WTC11 (cell line): Measurements from ENCODE around the gene ACSL1. TPM values are rescaled to one million over a fixed set of nuclear protein-coding genes. Genes with fewer than 3 reads are reported as not detected.

Experiments used
- ATAC-seq: fragments of 200-7000 bp; cut with Tn5 transposase; 2 replicates; pipeline ENCODE4 v1.10.0; 2021; ENCODE audit warnings: mild to moderate bottlenecking, moderate library complexity
- CTCF ChIA-PET: fragments of 300-600 bp; sonication (Branson Sonifier 250); formaldehyde crosslinking; loops from one replicate; lab custom pipeline; 2021; ENCODE audit warnings: antibody characterized with exemption; lab: Charles Lee
- POLR2A ChIA-PET: fragments of 350-600 bp; sonication (Branson Sonifier 250); formaldehyde crosslinking; loops from one replicate; lab custom pipeline; 2021; ENCODE audit warnings: antibody characterized with exemption; lab: Charles Lee
- DNase-seq: peaks from one replicate; pipeline ENCODE4 v3.0.0; 2021; ENCODE audit warnings: low spot score
- H3K27ac Mint-ChIP-seq: 2 replicates; pipeline ENCODE4 v1.8.0; 2021; ENCODE audit warnings: mixed read lengths
- H3K27me3 Mint-ChIP-seq: 2 replicates; pipeline ENCODE4 v1.8.0; 2021; ENCODE audit warnings: low read depth, mild to moderate bottlenecking, moderate library complexity, mixed read lengths
- H3K36me3 Mint-ChIP-seq: 2 replicates; pipeline ENCODE4 v1.8.0; 2021; ENCODE audit warnings: mixed read lengths
- H3K4me1 Mint-ChIP-seq: 2 replicates; pipeline ENCODE4 v1.8.0; 2022; ENCODE audit warnings: mixed read lengths
- H3K4me3 Mint-ChIP-seq: 2 replicates; pipeline ENCODE4 v1.8.0; 2021; ENCODE audit warnings: mild to moderate bottlenecking, moderate library complexity, mixed read lengths
- H3K9me3 Mint-ChIP-seq: 2 replicates; pipeline ENCODE4 v1.8.0; 2021; ENCODE audit warnings: mixed read lengths
- CREB1 ChIP-seq: sonication (generic); formaldehyde crosslinking; IDR thresholded peaks from 2 replicates; pipeline ENCODE4 v1.8.0; 2023; ENCODE audit warnings: mild to moderate bottlenecking, missing genetic modification reagents
- EMX1 ChIP-seq: fragments of 250-450 bp; sonication (Bioruptor Pico); IDR thresholded peaks from 2 replicates; pipeline ENCODE4 v1.8.0; 2021; ENCODE audit warnings: mild to moderate bottlenecking
- FOXK1 ChIP-seq: sonication (generic); formaldehyde crosslinking; IDR thresholded peaks from 2 replicates; pipeline ENCODE4 v1.8.0; 2022; ENCODE audit warnings: mild to moderate bottlenecking, moderate library complexity, missing genetic modification reagents
- KAT7 ChIP-seq: sonication (generic); formaldehyde crosslinking; IDR thresholded peaks from 2 replicates; pipeline ENCODE4 v1.8.1; 2023; ENCODE audit warnings: missing genetic modification reagents, mild to moderate bottlenecking, borderline replicate concordance
- MXD4 ChIP-seq: fragments of 250-450 bp; sonication (Bioruptor Pico); IDR thresholded peaks from 2 replicates; pipeline ENCODE4 v1.8.0; 2021; ENCODE audit warnings: mild to moderate bottlenecking, moderate library complexity, borderline replicate concordance
- NFYB ChIP-seq: sonication (generic); formaldehyde crosslinking; conservative IDR thresholded peaks from 2 replicates; pipeline ENCODE4 v1.8.0; 2022; ENCODE audit warnings: low read depth, missing genetic modification reagents
- NR1H2 ChIP-seq: sonication (generic); formaldehyde crosslinking; IDR thresholded peaks from 2 replicates; pipeline ENCODE4 v1.9.0; 2021; ENCODE audit warnings: mild to moderate bottlenecking, moderate library complexity, missing genetic modification reagents
- OVOL2 ChIP-seq: fragments of 250-450 bp; sonication (Bioruptor Pico); IDR thresholded peaks from 2 replicates; pipeline ENCODE4 v1.9.0; 2021; ENCODE audit warnings: mild to moderate bottlenecking, borderline replicate concordance
- RELA ChIP-seq: sonication (generic); formaldehyde crosslinking; IDR thresholded peaks from 2 replicates; pipeline ENCODE4 v1.8.1; 2022; ENCODE audit warnings: missing genetic modification reagents, mild to moderate bottlenecking, borderline replicate concordance
- USF1 ChIP-seq: sonication (generic); formaldehyde crosslinking; IDR thresholded peaks from 2 replicates; pipeline ENCODE4 v1.8.0; 2022; ENCODE audit warnings: mild to moderate bottlenecking, missing genetic modification reagents
- ZNF138 ChIP-seq: sonication (generic); formaldehyde crosslinking; conservative IDR thresholded peaks from 2 replicates; pipeline ENCODE4 v1.8.1; 2022; ENCODE audit warnings: mild to moderate bottlenecking, moderate library complexity, missing genetic modification reagents
- ZNF317 ChIP-seq: sonication (generic); formaldehyde crosslinking; IDR thresholded peaks from 2 replicates; pipeline ENCODE4 v1.8.1; 2023; ENCODE audit warnings: low read depth, mild to moderate bottlenecking, moderate library complexity, missing genetic modification reagents, borderline replicate concordance
- ZNF423 ChIP-seq: fragments of 250-450 bp; sonication (Bioruptor Pico); IDR thresholded peaks from 2 replicates; pipeline ENCODE4 v2.1.2; 2022; ENCODE audit warnings: mild to moderate bottlenecking, moderate library complexity
- ZNF532 ChIP-seq: fragments of 250-450 bp; sonication (Bioruptor Pico); IDR thresholded peaks from 2 replicates; pipeline ENCODE4 v1.9.0; 2021; ENCODE audit warnings: mild to moderate bottlenecking, borderline replicate concordance
- ZNF671 ChIP-seq: fragments of 250-450 bp; sonication (Bioruptor Pico); IDR thresholded peaks from 2 replicates; pipeline ENCODE4 v1.8.0; 2021; ENCODE audit warnings: mild to moderate bottlenecking
- total RNA-seq: library from RNA; stranded (reverse); gene quantifications from 3 replicates; pipeline ENCODE4 v1.2.3, GENCODE V29; 2021
- TF ChIP-seq, protein P1 (sequence below): sonication (generic); formaldehyde crosslinking; IDR thresholded peaks from 2 replicates; pipeline ENCODE4 v1.8.0; 2022; ENCODE audit warnings: missing genetic modification reagents
- TF ChIP-seq, protein P2 (sequence below): fragments of 250-450 bp; sonication (Bioruptor Pico); IDR thresholded peaks from 2 replicates; pipeline ENCODE4 v1.9.0; 2021; ENCODE audit warnings: mild to moderate bottlenecking
- TF ChIP-seq, protein P3 (sequence below): sonication (generic); formaldehyde crosslinking; IDR thresholded peaks from 2 replicates; pipeline ENCODE4 v1.8.1; 2022; ENCODE audit warnings: low read depth, mild to moderate bottlenecking, moderate library complexity, missing genetic modification reagents, borderline replicate concordance
- TF ChIP-seq, protein P4 (sequence below): sonication (generic); formaldehyde crosslinking; IDR thresholded peaks from 2 replicates; pipeline ENCODE4 v1.8.1; 2023; ENCODE audit warnings: mild to moderate bottlenecking, moderate library complexity, missing genetic modification reagents

The ACSL1 gene
- total RNA-seq, 1 experiment from 2014 or later, result 6.6 TPM

DNA sequence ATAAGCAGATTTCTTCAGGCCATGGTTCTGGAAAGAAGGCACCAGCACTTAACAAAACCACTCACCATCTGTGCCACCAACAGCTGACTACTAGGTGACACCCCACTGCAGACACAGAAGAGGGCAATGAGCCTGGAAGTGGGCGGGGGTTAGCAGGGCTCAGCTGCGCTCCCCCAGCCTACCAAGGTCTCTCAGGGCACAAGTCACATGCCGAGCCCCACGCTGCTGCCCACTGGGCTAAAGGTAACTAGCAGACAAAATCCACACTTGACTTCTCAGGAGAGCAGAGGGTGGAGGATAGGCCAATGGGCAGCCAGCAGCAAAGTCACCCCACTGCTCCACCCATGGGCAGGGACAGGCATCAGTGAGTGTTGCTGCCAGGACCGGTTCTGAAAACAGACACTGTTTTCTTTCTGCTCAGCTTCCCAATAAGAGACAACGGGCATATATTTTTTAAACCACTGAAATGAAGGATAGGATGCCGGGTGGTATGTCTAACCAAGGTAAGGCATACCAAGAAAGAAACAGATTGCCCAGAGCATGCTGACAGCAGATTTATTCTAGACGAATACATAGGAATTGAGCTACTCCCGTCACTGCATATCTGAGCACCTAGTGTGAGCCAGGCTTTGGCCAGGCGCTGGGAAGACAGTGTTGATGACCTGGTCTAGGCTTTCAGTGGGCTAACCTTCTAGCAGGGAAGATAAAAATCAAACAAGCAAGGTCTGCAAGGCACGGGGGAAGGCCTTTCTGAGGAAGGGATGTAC, 20.1 kb downstream of the ACSL1 start:
- POLR2A ChIA-PET, result no interaction called here

GRCh38 chr4:184804621-184805020, 21.1 kb downstream of the ACSL1 start:
- ChIA-PET POLR2A (no interaction called here), CTCF (no interaction called here)
- no peaks in the 10 kb centered on the region; the same call in 1 of the 2 replicates for H3K27me3 Mint-ChIP-seq
- H3K36me3 Mint-ChIP-seq, result no peaks in the 10 kb centered on the region
- H3K9me3 Mint-ChIP-seq, result no peaks in the 10 kb centered on the region
- no peak for DNase-seq
- peaks cover 37% of the 10 kb centered on the region for H3K4me1 Mint-ChIP-seq
- ATAC-seq, result no peak
- no peak overlapping the region for H3K4me3 Mint-ChIP-seq
- H3K27ac Mint-ChIP-seq, result no peak overlapping the region
- TF ChIP-seq FOXK1 (CRISPR knock-in tag), result no peak
- TF ChIP-seq OVOL2 (CRISPR knock-in tag), result no peak
- no peak for TF ChIP-seq KAT7 (CRISPR knock-in tag)
- TF ChIP-seq, protein P1, sequence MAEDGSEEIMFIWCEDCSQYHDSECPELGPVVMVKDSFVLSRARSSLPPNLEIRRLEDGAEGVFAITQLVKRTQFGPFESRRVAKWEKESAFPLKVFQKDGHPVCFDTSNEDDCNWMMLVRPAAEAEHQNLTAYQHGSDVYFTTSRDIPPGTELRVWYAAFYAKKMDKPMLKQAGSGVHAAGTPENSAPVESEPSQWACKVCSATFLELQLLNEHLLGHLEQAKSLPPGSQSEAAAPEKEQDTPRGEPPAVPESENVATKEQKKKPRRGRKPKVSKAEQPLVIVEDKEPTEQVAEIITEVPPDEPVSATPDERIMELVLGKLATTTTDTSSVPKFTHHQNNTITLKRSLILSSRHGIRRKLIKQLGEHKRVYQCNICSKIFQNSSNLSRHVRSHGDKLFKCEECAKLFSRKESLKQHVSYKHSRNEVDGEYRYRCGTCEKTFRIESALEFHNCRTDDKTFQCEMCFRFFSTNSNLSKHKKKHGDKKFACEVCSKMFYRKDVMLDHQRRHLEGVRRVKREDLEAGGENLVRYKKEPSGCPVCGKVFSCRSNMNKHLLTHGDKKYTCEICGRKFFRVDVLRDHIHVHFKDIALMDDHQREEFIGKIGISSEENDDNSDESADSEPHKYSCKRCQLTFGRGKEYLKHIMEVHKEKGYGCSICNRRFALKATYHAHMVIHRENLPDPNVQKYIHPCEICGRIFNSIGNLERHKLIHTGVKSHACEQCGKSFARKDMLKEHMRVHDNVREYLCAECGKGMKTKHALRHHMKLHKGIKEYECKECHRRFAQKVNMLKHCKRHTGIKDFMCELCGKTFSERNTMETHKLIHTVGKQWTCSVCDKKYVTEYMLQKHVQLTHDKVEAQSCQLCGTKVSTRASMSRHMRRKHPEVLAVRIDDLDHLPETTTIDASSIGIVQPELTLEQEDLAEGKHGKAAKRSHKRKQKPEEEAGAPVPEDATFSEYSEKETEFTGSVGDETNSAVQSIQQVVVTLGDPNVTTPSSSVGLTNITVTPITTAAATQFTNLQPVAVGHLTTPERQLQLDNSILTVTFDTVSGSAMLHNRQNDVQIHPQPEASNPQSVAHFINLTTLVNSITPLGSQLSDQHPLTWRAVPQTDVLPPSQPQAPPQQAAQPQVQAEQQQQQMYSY (CRISPR knock-in tag), result no peak
- no peak for TF ChIP-seq EMX1 (CRISPR knock-in tag)
- TF ChIP-seq CREB1 (CRISPR knock-in tag), result no peak
- TF ChIP-seq, protein P2, sequence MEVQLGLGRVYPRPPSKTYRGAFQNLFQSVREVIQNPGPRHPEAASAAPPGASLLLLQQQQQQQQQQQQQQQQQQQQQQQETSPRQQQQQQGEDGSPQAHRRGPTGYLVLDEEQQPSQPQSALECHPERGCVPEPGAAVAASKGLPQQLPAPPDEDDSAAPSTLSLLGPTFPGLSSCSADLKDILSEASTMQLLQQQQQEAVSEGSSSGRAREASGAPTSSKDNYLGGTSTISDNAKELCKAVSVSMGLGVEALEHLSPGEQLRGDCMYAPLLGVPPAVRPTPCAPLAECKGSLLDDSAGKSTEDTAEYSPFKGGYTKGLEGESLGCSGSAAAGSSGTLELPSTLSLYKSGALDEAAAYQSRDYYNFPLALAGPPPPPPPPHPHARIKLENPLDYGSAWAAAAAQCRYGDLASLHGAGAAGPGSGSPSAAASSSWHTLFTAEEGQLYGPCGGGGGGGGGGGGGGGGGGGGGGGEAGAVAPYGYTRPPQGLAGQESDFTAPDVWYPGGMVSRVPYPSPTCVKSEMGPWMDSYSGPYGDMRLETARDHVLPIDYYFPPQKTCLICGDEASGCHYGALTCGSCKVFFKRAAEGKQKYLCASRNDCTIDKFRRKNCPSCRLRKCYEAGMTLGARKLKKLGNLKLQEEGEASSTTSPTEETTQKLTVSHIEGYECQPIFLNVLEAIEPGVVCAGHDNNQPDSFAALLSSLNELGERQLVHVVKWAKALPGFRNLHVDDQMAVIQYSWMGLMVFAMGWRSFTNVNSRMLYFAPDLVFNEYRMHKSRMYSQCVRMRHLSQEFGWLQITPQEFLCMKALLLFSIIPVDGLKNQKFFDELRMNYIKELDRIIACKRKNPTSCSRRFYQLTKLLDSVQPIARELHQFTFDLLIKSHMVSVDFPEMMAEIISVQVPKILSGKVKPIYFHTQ, result no peak
- no peak for TF ChIP-seq ZNF532 (CRISPR knock-in tag)
- TF ChIP-seq, protein P3, sequence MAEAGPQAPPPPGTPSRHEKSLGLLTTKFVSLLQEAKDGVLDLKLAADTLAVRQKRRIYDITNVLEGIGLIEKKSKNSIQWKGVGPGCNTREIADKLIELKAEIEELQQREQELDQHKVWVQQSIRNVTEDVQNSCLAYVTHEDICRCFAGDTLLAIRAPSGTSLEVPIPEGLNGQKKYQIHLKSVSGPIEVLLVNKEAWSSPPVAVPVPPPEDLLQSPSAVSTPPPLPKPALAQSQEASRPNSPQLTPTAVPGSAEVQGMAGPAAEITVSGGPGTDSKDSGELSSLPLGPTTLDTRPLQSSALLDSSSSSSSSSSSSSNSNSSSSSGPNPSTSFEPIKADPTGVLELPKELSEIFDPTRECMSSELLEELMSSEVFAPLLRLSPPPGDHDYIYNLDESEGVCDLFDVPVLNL (CRISPR knock-in tag), result no peak
- TF ChIP-seq USF1 (CRISPR knock-in tag), result no peak
- TF ChIP-seq, protein P4, sequence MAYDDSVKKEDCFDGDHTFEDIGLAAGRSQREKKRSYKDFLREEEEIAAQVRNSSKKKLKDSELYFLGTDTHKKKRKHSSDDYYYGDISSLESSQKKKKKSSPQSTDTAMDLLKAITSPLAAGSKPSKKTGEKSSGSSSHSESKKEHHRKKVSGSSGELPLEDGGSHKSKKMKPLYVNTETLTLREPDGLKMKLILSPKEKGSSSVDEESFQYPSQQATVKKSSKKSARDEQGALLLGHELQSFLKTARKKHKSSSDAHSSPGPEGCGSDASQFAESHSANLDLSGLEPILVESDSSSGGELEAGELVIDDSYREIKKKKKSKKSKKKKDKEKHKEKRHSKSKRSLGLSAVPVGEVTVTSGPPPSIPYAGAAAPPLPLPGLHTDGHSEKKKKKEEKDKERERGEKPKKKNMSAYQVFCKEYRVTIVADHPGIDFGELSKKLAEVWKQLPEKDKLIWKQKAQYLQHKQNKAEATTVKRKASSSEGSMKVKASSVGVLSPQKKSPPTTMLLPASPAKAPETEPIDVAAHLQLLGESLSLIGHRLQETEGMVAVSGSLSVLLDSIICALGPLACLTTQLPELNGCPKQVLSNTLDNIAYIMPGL (CRISPR knock-in tag), result no peak
- TF ChIP-seq RELA (CRISPR knock-in tag), result no peak
- no peak for TF ChIP-seq ZNF317 (CRISPR knock-in tag)
- TF ChIP-seq, all 79 proteins: peak for 0

More for the DNA sequence above, 20.1 kb downstream of the ACSL1 start:
- Mint-ChIP-seq H3K4me3 (no peak overlapping the region), H3K36me3 (no peaks in the 10 kb centered on the region), H3K27ac (no peak overlapping the region)
- ATAC-seq, result peak; percentile 38
- CTCF ChIA-PET, result interaction anchor here (0.7 kb wide), 1 partner anchor 13 kb away, joined by 3 read pairs; no protein-coding TSS in a partner anchor
- no peak for DNase-seq
- no peak for TF ChIP-seq MXD4 (CRISPR knock-in tag)
- TF ChIP-seq NFYB (CRISPR knock-in tag), result no peak
- no peak for TF ChIP-seq ZNF671 (CRISPR knock-in tag)
- TF ChIP-seq ZNF138, result no peak
- TF ChIP-seq ZNF423 (CRISPR knock-in tag), result no peak
- no peak for TF ChIP-seq NR1H2 (CRISPR knock-in tag)
- TF ChIP-seq EMX1 (CRISPR knock-in tag), result no peak
- TF ChIP-seq, all 79 proteins: peak for 0
- Mint-ChIP-seq H3K27me3 (no peaks in the 10 kb centered on the region; the same call in 1 of the 2 replicates), H3K4me1 (peaks cover 37% of the 10 kb centered on the region), H3K9me3 (no peaks in the 10 kb centered on the region)
